Neural progenitor cell (in vitro differentiated cells): Measurements from ENCODE around the gene TICAM2. TPM values are rescaled to one million over a fixed set of nuclear protein-coding genes. Genes with fewer than 3 reads are reported as not detected.

Experiments used
- DNase-seq: peaks from one replicate; pipeline ENCODE4 v3.0.0-alpha.2; 2016; ENCODE audit warnings: low spot score
- H2AFZ ChIP-seq: fragments of 200-600 bp; sonication (generic); replicated peaks from 2 replicates; pipeline ENCODE4 v1.6.1; 2016; ENCODE audit warnings: antibody characterized with exemption
- H3F3A ChIP-seq: fragments of 200-600 bp; sonication (generic); 2 replicates; pipeline ENCODE4 v1.6.1; 2016; ENCODE audit warnings: antibody characterized with exemption, low read depth
- H3K27ac ChIP-seq: fragments of 200-600 bp; sonication (generic); 2 replicates; pipeline ENCODE4 v1.5.1; 2016; ENCODE audit warnings: mild to moderate bottlenecking
- H3K27me3 ChIP-seq: fragments of 200-600 bp; sonication (generic); 2 replicates; pipeline ENCODE4 v1.6.1; 2016; ENCODE audit warnings: mild to moderate bottlenecking, moderate library complexity
- H3K36me3 ChIP-seq: fragments of 200-600 bp; sonication (generic); 2 replicates; pipeline ENCODE4 v1.5.1; 2016
- H3K4me1 ChIP-seq: fragments of 200-600 bp; sonication (generic); 2 replicates; pipeline ENCODE4 v1.6.1; 2016; ENCODE audit warnings: mixed run types
- H3K4me2 ChIP-seq: fragments of 200-600 bp; sonication (generic); 2 replicates; pipeline ENCODE4 v1.6.1; 2016
- H3K4me3 ChIP-seq: fragments of 200-600 bp; sonication (generic); 2 replicates; pipeline ENCODE4 v1.5.1; 2016
- H3K79me2 ChIP-seq: fragments of 200-600 bp; sonication (generic); 2 replicates; pipeline ENCODE4 v1.6.1; 2016; ENCODE audit warnings: low read depth
- H3K9ac ChIP-seq: fragments of 200-600 bp; sonication (generic); 2 replicates; pipeline ENCODE4 v1.6.1; 2016
- H3K9me3 ChIP-seq: fragments of 200-600 bp; sonication (generic); 2 replicates; pipeline ENCODE4 v1.5.1; 2016; ENCODE audit warnings: low read depth
- H4K20me1 ChIP-seq: fragments of 200-600 bp; sonication (generic); 2 replicates; pipeline ENCODE4 v1.6.1; 2016; ENCODE audit warnings: low read depth
- H3K27ac Mint-ChIP-seq: 3 replicates; pipeline ENCODE4 v1.8.0; 2021; ENCODE audit warnings: mixed read lengths
- H3K27me3 Mint-ChIP-seq: 2 replicates; pipeline ENCODE4 v1.8.0; 2022; ENCODE audit warnings: low read depth, mild to moderate bottlenecking, inconsistent platforms, moderate library complexity, mixed read lengths; ENCODE audit not compliant: insufficient read depth
- H3K36me3 Mint-ChIP-seq: 3 replicates; pipeline ENCODE4 v1.8.0; 2021; ENCODE audit warnings: mixed read lengths
- H3K4me1 Mint-ChIP-seq: 3 replicates; pipeline ENCODE4 v1.8.0; 2021; ENCODE audit warnings: mixed read lengths
- H3K4me3 Mint-ChIP-seq: 3 replicates; pipeline ENCODE4 v1.8.0; 2021; ENCODE audit warnings: mild to moderate bottlenecking, moderate library complexity, mixed read lengths
- H3K9me3 Mint-ChIP-seq: 3 replicates; pipeline ENCODE4 v1.8.0; 2020; ENCODE audit warnings: mixed read lengths
- CTCF ChIP-seq: fragments of 200-600 bp; sonication (generic); IDR thresholded peaks from 2 replicates; pipeline ENCODE4 v1.5.1; 2017; ENCODE audit warnings: antibody characterized with exemption, mild to moderate bottlenecking
- EZH2 ChIP-seq: fragments of 200-600 bp; sonication (generic); IDR thresholded peaks from 2 replicates; pipeline ENCODE4 v1.6.1; 2017; ENCODE audit warnings: antibody characterized with exemption, mild to moderate bottlenecking, moderate library complexity
- EZH2phosphoT487 ChIP-seq: fragments of 200-600 bp; sonication (generic); IDR thresholded peaks from 2 replicates; pipeline ENCODE4 v1.6.1; 2017; ENCODE audit warnings: antibody characterized with exemption
- total RNA-seq: library from RNA; depleted of rRNA; stranded (reverse); fragments of >200 nt; gene quantifications from 2 replicates; pipeline ENCODE4 v1.2.3, GENCODE V29; 2015; ENCODE audit warnings: low replicate concordance

TICAM2 gene
- total RNA-seq, 1 donor from 2014 or later = not detected

GRCh38 chr5:115577741-115578140 is 24.5 kb downstream of the TICAM2 start:
- Histone ChIP-seq H4K20me1 (no peaks in the 10 kb centered on the region), H3K4me3 (no peak overlapping the region), H3K4me1 (no peaks in the 10 kb centered on the region), H2AFZ (no peak overlapping the region), H3K9me3 (no peaks in the 10 kb centered on the region), H3K36me3 (no peaks in the 10 kb centered on the region), H3K27me3 (no peaks in the 10 kb centered on the region), H3K4me2 (no peak overlapping the region), H3K27ac (no peak overlapping the region), H3F3A (no peaks in the 10 kb centered on the region), H3K79me2 (no peaks in the 10 kb centered on the region), H3K9ac (no peak overlapping the region)
- Mint-ChIP-seq H3K27me3 (peaks cover 2% of the 10 kb centered on the region), H3K4me1 (peaks cover 3% of the 10 kb centered on the region), H3K9me3 (peaks cover 4% of the 10 kb centered on the region), H3K36me3 (no peaks in the 10 kb centered on the region), H3K4me3 (no peak overlapping the region), H3K27ac (no peak overlapping the region)
- no peak for DNase-seq
- no peak for TF ChIP-seq EZH2
- no peak for TF ChIP-seq CTCF
- no peak for TF ChIP-seq EZH2phosphoT487

- Mint-ChIP-seq H3K4me1 (peaks cover 6% of the 10 kb centered on the region), H3K27ac (no peak overlapping the region), H3K36me3 (no peaks in the 10 kb centered on the region), H3K4me3 (no peak overlapping the region), H3K9me3 (peaks cover 4% of the 10 kb centered on the region), H3K27me3 (peaks cover 2% of the 10 kb centered on the region)
- Histone ChIP-seq H3K4me1 (no peaks in the 10 kb centered on the region), H3K9me3 (no peaks in the 10 kb centered on the region), H3K36me3 (no peaks in the 10 kb centered on the region), H3K79me2 (no peaks in the 10 kb centered on the region), H2AFZ (no peak overlapping the region), H3F3A (no peaks in the 10 kb centered on the region), H4K20me1 (no peaks in the 10 kb centered on the region), H3K9ac (no peak overlapping the region), H3K4me2 (no peak overlapping the region), H3K27me3 (no peaks in the 10 kb centered on the region), H3K4me3 (no peak overlapping the region), H3K27ac (no peak overlapping the region)
- no peak for DNase-seq
- TF ChIP-seq EZH2phosphoT487 (no peak), CTCF (no peak), EZH2 (no peak)
Measured at GRCh38 chr5:115577329-115577728, 24.9 kb downstream of the TICAM2 start.

GRCh38 chr5:115575167-115576070 is 26.9 kb downstream of the TICAM2 start:
- Histone ChIP-seq H3K4me2 (no peak overlapping the region), H4K20me1 (no peaks in the 10 kb centered on the region), H3F3A (peaks cover 9% of the 10 kb centered on the region), H3K9me3 (no peaks in the 10 kb centered on the region), H3K9ac (no peak overlapping the region), H3K36me3 (no peaks in the 10 kb centered on the region), H3K4me3 (no peak overlapping the region), H3K4me1 (peaks cover 13% of the 10 kb centered on the region), H3K79me2 (no peaks in the 10 kb centered on the region), H3K27me3 (no peaks in the 10 kb centered on the region), H3K27ac (no peak overlapping the region), H2AFZ (no peak overlapping the region)
- TF ChIP-seq EZH2 (no peak), CTCF (no peak), EZH2phosphoT487 (no peak)
- no peak for DNase-seq
- Mint-ChIP-seq H3K27ac (no peak overlapping the region), H3K9me3 (peaks cover 4% of the 10 kb centered on the region), H3K4me1 (peaks cover 13% of the 10 kb centered on the region), H3K36me3 (no peaks in the 10 kb centered on the region), H3K27me3 (peaks cover 2% of the 10 kb centered on the region), H3K4me3 (no peak overlapping the region)
